Measurements from ENCODE around the gene COASY.
A peak's percentile ranks its signal among the peaks of the same experiment; 100 is the strongest.
"Not testable (repeated sequence)": the region's sequence is repeated elsewhere in the genome, so short reads cannot be mapped to it uniquely, and the experiment has no call there.

COASY gene

DNA sequence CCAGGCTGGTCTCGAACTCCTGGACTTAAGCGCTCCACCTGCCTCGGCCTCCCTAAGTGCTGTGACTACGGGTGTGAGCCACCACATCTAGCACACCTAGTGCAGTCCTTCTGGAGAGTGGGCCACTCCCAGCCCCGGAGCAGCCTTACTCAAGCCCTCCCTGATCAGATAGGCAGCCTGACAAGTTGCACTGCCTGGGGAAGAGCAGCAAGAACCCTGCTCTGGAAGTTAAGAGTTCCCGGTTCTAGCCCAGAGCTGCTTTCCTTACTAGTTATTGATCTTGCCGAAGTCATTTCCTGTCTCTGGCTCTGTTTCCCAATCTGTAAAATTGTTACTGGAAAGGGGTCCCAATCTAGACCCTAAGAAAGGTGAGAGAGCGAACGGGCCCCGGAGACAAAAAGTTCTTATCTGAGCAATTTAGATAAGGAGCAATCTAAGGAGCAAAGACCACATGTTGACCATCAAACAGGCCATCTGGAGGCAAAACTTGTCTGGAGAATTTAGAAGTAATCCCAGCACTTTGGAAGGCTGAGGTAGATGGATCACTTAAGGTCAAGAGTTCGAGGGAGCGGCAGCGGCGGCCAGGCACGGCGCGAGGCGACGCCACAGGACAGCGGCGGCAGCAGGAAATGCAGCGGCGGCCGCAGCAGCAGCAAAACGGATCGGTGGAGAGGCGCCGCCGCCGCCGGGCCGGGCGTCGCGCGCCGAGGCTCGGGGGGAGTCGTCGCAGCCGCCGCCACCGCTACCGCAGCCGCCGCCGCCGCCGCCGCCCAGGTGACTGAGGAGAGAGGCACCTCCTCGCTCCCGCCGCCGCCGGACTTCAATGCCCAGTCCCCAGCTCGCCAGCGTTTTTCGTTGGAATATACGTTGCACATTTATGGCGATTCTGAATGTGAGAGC lies 30.2 kb upstream of the COASY start:
- DNase-seq (ENCODE audit: low read depth in 2 of 2, low spot score in 1 of 2), result no peak

DNA sequence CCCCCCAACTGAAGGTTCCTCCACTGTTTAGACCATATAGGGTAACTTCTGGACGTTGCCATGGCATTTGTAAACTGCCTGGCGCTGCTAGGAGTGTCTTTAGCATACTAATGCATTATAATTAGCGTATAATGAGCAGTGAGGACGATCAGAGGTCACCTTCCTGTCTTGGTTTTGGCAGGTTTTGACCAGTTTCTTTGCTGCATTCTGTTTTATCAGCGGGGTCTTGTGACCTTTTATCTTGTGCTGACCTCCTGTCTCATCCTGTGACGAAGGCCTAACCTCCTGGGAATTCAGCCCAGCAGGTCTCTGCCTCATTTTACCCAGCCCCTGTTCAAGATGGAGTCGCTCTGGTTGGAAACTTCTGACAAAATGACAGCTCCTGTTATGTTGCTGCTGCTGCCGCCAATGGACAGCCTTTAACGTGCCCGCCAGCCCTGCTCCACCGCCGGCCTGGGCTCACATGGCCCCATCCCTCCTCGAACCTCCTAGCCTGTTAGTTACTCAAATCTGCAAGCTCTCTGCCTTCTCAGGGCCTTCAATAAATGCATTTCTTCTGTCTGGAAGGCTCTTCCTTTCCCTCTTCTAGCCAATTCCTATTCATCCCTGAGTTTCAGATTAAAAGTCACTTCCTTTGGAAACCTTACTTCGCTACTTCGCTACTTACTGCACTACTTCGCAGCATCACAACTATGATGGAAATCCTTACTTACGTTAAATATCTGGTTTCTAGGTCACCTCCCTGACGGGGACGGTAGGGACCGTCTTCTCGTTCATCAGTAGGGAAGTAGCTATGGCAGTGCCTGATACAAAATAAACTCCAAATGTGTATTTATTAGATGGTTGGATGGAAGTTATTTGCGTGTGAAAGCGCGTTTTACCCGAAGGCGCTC lies 26.5 kb upstream of the COASY start:
- no peak for DNase-seq (ENCODE audit: low read depth in 2 of 2, low spot score in 1 of 2)

DNA sequence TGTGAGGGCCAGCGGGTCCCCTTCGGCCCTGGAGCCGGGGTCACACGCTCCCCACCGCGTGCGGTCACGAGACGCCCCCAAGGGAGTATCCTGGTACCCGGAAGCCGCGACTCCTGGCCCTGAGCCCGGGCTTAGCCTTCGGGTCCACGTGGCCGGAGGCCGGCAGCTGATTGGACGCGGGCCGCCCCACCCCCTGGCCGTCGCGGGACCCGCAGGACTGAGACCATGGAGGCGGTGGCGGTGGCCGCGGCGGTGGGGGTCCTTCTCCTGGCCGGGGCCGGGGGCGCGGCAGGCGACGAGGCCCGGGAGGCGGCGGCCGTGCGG lies 25.9 kb upstream of the COASY start, which contains the start of gene NAGLU:
Gene NAGLU (plus strand): TSS at position 194 of the 324 bp plus-strand sequence. CDS start 32 bp downstream, at position 226.
- peak; percentile 55 to 72 for DNase-seq (ENCODE audit: low read depth in 2 of 2, low spot score in 1 of 2)

DNA sequence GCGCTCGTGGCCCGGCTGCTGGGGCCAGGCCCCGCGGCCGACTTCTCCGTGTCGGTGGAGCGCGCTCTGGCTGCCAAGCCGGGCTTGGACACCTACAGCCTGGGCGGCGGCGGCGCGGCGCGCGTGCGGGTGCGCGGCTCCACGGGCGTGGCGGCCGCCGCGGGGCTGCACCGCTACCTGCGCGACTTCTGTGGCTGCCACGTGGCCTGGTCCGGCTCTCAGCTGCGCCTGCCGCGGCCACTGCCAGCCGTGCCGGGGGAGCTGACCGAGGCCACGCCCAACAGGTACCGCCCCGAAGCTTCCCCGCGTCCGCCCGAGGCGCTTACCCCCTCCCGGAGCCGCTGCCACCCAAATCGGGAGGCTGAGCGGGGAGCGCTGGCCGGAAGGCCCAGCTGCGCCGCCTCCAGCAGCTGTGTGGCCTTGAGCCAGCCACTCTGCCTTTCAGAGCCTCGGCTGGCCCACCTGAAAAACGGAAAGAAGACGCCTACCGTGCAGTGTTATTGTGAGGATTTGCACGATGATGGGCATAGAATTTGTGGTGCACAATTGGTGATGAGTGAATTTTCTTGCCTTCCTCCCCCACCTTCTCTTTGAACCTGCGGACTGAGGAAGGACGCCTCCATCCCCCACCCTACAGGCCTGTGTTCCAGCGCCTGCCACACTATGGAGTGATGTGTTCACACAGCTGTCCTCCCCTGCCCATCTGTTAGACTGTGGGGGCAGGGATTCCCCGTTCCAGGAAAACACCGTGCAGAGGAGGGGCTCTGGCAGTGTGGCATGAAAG lies 25.4 kb upstream of the COASY start:
- DNase-seq (ENCODE audit: low read depth in 2 of 2, low spot score in 1 of 2), result peak in 1 of 2 donors; percentile 51

DNA sequence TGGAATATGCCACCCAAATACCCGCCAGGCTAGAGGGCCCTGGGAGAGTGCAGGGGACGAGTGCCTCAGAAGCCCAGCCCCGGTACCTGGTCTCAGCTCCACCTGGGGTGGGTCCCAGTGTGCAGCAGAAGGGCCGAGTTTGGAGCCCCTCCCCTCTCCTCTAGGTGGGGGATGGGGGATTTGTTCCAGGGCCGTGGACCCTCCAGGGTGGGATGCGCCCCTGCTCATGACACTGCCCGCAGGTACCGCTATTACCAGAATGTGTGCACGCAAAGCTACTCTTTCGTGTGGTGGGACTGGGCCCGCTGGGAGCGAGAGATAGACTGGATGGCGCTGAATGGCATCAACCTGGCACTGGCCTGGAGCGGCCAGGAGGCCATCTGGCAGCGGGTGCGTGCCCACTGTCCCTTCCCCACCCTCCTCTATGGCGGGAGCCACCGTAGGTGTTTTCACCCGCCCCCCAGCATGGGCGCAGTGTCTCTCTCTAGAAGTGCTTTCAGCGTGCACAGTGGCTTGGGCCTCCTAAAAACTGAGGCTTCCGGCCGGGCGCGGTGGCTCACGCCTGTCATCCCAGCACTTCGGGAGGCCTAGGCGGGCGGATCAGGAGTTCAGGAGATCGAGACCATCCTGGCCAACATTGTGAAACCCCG lies 24.7 kb upstream of the COASY start:
- DNase-seq (ENCODE audit: low read depth in 2 of 2, low spot score in 1 of 2), result no peak

DNA sequence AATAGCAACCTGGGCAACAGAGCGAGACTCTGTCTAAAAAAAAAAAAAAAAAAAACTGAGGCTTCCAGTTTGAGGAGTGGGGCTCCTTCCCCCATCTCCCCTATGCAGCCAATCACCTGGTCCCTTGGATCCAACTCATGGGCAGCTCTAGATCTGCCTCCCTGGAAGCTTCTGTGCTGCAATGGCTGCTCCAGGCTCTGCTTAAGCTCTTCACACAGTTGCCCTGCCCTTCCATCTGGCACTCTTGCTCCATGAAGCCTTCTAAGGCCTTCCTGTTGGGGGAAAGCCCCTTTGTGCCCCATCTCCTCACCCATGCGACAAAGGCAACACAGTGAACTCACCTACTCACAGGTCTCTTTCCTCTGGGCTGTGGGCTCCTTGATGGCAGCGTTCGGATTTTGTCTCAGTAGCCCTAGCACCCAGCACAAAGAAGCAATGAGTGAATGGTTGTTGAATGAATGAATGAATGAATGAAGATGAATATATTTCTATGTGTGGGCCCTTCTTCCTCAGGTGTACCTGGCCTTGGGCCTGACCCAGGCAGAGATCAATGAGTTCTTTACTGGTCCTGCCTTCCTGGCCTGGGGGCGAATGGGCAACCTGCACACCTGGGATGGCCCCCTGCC lies 24.0 kb upstream of the COASY start:
- DNase-seq (ENCODE audit: low read depth in 2 of 2, low spot score in 1 of 2), result no peak

DNA sequence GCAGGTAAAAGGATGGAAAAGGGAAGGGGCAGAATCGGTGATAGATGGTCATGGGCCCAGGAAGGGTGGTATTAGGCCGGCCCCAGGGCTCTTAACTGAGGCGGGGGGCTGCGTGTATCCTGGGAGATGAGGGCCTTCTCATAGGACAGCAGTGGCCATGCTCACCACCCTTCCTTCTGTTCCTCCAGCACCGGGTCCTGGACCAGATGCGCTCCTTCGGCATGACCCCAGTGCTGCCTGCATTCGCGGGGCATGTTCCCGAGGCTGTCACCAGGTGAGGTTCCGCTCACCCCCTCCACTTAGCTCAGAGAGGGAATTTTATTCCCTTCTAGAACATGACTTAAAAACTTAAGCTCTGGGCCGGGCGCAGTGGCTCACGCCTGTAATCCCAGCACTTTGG lies 23.5 kb upstream of the COASY start:
- no peak for DNase-seq (ENCODE audit: low read depth in 2 of 2, low spot score in 1 of 2)

DNA sequence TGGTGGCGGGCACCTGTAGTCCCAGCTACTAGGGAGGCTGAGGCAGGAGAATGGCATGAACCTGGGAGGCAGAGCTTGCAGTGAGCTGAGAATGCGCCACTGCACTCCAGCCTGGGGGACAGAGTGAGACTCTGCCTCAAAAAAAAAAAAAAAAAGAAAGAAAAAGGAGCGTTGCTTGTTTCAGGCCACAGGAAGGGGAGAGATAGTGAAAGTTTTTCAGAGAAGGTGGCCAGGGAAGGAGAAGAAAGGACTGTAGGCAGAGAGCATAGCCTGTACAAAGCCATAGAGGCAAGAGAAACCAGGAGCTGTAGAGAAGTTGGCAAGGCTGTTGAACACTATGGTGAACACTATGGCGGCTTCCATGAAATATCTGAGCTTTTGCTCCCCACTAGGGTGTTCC lies 21.4 kb upstream of the COASY start:
- not testable (repeated sequence) for DNase-seq (ENCODE audit: low read depth in 2 of 2, low spot score in 1 of 2)

DNA sequence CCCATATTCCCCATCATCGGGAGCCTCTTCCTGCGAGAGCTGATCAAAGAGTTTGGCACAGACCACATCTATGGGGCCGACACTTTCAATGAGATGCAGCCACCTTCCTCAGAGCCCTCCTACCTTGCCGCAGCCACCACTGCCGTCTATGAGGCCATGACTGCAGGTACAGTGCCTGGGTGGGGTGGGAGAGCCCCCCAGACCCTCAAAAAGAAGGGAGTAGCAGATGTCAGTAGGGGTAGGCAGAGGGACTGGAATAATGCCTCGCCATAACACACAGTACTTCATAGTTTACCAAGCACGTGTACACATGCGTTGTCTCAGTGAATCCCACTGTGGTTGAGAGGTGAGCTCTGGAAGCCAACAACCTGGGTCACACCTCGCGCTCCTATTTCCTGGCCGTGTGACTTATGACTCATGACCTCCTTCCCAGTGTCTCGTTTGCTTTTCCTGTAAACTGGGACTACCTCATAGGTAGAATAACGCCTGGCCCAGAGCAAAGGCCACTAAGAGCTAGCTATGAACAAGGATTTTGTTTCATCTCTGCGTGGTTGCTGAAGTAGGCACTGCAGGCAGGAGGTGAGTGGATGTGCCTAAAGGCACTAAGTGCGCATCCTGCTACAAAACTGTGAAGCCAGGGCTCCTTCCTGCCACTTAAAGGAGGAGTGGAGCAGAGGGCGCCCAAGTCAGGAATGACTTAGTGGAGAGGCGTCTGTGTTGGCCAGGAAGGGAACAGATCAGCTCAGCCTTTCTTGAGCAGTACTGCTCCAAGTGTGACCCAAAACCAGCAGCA lies 20.7 kb upstream of the COASY start:
- no peak for DNase-seq (ENCODE audit: low read depth in 2 of 2, low spot score in 1 of 2)

DNA sequence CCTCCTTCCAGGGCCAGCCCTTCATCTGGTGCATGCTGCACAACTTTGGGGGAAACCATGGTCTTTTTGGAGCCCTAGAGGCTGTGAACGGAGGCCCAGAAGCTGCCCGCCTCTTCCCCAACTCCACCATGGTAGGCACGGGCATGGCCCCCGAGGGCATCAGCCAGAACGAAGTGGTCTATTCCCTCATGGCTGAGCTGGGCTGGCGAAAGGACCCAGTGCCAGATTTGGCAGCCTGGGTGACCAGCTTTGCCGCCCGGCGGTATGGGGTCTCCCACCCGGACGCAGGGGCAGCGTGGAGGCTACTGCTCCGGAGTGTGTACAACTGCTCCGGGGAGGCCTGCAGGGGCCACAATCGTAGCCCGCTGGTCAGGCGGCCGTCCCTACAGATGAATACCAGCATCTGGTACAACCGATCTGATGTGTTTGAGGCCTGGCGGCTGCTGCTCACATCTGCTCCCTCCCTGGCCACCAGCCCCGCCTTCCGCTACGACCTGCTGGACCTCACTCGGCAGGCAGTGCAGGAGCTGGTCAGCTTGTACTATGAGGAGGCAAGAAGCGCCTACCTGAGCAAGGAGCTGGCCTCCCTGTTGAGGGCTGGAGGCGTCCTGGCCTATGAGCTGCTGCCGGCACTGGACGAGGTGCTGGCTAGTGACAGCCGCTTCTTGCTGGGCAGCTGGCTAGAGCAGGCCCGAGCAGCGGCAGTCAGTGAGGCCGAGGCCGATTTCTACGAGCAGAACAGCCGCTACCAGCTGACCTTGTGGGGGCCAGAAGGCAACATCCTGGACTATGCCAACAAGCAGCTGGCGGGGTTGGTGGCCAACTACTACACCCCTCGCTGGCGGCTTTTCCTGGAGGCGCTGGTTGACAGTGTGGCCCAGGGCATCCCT lies 18.5 kb upstream of the COASY start:
- no peak for DNase-seq (ENCODE audit: low read depth in 2 of 2, low spot score in 1 of 2)

DNA sequence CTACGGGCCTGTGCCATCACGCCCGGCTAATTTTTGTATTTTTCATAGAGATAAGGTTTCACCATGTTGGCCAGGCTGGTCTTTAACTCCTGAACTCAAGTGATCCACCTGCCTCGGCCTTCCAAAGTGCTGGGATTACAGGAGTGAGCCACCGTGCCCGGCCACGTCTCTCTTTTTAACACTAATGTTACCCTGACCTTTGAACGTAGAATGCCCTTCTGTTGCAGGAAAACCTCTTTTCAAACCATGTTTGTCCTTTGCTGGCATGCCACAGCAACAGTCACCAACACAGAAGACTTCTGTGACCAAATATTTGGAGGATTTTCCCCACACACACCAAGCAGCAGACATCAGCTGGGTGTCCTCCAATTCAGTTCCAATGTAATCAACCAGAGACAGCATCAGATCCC lies 17.1 kb upstream of the COASY start:
- no peak for DNase-seq (ENCODE audit: low read depth in 2 of 2, low spot score in 1 of 2)

DNA sequence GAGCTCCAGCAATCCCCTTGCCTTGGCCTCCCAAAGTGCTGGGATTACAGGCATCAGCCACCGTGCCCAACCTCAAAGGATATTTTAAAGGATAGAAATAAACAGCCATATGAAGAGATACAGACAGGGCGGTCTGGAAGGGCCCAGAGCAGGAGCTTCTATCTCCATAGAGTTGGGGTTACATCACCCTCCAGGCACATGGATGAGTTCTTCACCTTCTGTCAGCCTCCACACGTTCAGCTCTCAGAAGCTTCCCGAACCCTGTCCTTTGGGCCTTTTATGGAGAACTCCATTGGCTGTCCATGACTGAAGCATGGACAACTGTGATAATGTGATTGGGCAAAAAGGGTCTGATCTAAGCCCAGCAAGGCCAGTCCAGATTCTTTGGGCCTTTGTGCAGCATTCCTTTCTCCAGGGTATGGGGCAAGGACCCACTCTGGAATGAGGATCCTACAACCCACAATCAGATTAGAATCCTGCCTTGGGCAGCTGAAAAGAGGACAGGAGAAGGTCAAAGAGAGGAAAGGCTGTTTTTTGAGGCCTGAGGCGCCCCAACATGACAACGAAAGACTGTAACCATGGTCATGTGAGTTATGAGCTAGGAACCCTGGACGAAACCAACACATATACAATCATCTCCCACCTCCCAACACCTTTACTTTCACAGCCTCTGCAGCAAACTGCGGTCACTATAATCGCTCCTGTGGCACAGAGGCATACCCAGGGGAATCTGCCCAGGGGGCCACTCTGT lies 16.0 kb upstream of the COASY start:
- DNase-seq (ENCODE audit: low read depth in 2 of 2, low spot score in 1 of 2), result not testable (repeated sequence)

DNA sequence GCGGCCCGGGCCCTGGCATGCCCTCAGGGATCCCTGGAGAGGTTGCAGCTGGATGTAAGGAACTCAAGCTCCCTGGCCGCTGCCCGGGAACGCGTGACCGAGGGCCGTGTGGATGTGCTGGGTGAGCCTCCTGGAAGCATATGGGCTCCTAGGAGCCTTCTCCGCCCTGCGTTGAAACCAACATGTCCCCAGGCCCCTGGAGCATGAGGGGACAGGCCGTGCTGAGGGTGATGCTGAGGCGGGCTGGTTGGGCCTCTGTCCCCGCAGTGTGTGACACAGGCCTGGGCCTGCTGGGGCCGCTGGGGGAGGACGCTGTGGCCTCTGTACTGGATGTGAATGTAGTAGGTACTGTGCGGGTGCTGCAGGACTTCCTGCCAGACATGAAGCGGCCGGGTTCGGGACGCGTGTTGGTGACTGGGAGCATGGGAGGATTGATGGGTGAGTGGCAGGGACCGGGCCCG lies 14.9 kb upstream of the COASY start:
- DNase-seq (ENCODE audit: low read depth in 2 of 2, low spot score in 1 of 2), result no peak

DNA sequence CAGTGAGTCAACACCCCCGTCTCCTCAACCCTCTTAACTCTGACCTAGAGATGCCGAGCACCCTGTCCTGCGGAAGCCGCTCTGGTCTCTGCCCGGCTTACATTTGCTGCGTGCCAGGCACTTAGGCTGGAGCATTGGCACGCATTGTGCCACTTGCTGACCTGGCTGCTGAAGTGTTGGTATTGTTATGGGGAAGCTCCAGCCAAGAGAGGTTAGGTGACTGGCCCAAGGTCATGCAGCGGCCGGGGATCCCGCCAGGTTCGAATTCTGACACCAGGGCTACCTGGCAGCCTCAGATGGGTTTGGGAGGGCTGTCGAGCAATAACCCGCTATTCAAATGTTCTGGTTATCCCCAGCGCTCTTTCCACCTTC lies 14.3 kb upstream of the COASY start:
- DNase-seq (ENCODE audit: low read depth in 2 of 2, low spot score in 1 of 2), result no peak

DNA sequence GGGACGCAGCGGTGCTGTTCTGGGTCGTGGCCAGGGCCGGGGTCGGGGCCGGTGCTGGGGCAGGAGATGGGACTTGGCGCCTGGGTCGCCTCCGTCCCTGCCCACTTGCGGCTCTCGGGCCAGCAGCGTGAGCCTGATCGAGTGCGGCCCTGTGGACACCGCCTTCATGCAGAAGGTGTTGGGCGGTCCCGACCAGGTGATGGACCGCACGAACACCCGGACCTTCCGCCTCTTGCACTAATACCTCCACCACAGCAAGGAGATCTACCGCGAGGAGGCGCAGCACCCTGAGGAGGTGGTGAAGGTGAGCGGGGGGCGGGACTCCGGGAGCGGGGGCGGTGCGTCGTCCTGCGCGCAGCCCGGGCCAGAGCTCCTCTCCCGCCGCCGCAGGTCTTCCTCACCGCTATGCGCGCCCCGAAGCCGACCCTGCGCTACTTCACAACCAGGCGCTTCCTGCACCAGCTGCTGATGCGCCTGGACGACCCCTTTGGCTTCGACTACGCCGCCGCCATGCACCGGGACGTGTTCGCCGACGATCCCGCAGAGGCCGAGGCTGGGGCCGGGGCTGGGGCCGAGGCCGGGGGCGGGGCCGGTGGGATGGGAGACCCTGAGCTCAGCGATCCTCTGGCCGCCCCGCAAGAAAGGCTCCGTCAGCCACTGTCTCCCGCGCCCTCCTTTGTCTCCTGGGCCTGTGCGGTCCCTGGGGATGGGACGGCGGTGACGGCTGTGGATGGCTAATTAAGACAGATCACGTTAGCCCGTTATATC lies 13.7 kb upstream of the COASY start:
- peak in 1 of 2 donors; percentile 50 for DNase-seq (ENCODE audit: low read depth in 2 of 2, low spot score in 1 of 2)

DNA sequence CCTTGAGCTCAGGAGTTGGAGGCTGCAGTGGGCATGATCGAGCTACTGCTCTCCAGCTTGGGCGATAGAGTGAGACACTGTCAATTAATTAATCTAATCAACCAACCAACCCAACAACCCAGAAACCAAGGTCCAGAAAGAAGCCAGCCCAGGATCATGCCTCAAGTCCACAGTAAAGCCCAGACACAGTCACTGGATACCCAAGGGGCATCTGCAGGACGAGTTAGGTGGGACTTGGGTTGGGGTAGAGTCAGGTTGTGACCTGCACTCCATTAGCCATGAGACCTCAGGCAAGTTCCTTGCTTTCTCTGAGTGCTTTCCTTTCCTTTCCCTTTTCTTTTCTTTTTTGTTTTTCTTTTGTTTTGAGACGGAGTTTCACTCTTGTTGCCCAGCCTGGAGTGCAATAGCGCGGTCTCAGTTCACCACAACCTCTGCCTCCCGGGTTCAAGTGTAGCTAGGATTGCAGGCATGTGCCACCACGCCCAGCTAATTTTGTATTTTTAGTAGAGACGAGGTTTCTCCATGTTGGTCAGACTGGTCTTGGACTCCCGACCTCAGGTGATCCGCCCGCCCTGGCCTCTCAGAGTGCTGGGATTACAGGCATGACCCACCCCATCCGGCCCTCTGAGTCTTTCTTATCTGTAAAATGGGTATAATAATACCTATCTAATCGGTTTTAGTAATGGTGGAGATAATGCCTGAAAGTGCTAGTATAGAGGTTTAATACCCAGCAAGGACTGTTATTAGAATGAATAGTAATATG lies 12.8 kb upstream of the COASY start:
- no peak for DNase-seq (ENCODE audit: low read depth in 2 of 2, low spot score in 1 of 2)

Data from stimulated activated CD8-positive, alpha-beta memory T cell treated with anti-CD3 and anti-CD28 coated beads, Interleukin-4, amount 100 ng/mL, for 1 hour (primary cell).